Gastrocnemius medialis (tissue), 4 donors: ENCODE measurements around the gene TMPRSS4.

Experiments used
- POLR2A ChIP-seq, 2 donors: fragments of 450-650 bp; IDR thresholded peaks; one replicate each; pipeline ENCODE4 v1.6.1; 2017; ENCODE audit warnings: antibody characterized with exemption in 2 of 2, mild to moderate bottlenecking in 2 of 2, moderate library complexity in 2 of 2
- TF ChIP-seq, protein P1 (sequence below), 5 experiments: fragments of 450-650 bp in 3 of 5; fragments of 200-600 bp in 2 of 5; sonication (generic) in 2 of 5; IDR thresholded peaks in 4 of 5; conservative IDR thresholded peaks in 1 of 5; 1 replicate in 4 of 5; 2 replicates in 1 of 5; pipeline ENCODE4 v1.5.1; 2016 to 2019; ENCODE audit warnings: antibody characterized with exemption in 5 of 5, mild to moderate bottlenecking in 3 of 5, moderate library complexity in 3 of 5

DNA sequence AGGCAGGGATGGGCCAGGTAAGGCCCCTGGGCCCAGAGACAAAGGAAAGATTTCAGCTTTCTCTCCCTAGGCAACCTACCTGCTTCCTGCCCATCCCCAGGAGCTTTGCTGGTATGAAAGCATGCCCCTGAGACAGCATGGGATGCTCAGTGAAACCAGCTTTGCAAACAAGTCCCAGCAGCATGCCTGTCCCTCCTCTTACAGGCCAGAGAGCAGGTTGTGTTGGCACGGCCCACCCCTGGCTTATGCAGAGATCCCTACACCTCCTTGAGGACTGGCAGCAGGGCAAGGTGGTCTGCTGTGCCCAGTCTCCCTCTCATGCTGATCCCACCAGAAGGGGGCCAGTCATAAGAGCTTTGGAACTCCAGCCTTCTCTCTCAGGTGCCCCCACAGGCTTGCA lies 72.6 kb downstream of the TMPRSS4 start:
- TF ChIP-seq, protein P1, sequence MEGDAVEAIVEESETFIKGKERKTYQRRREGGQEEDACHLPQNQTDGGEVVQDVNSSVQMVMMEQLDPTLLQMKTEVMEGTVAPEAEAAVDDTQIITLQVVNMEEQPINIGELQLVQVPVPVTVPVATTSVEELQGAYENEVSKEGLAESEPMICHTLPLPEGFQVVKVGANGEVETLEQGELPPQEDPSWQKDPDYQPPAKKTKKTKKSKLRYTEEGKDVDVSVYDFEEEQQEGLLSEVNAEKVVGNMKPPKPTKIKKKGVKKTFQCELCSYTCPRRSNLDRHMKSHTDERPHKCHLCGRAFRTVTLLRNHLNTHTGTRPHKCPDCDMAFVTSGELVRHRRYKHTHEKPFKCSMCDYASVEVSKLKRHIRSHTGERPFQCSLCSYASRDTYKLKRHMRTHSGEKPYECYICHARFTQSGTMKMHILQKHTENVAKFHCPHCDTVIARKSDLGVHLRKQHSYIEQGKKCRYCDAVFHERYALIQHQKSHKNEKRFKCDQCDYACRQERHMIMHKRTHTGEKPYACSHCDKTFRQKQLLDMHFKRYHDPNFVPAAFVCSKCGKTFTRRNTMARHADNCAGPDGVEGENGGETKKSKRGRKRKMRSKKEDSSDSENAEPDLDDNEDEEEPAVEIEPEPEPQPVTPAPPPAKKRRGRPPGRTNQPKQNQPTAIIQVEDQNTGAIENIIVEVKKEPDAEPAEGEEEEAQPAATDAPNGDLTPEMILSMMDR (IDR thresholded peaks at IDR 0.05 in 4 of 5, conservative IDR thresholded peaks at IDR 0.05 in 1 of 5) = no peak
- no peak for TF ChIP-seq POLR2A (IDR thresholded peaks at IDR 0.05)
